ENCODE measurements around the gene ANXA8.
"Not testable (repeated sequence)": the region's sequence is repeated elsewhere in the genome, so short reads cannot be mapped to it uniquely, and the experiment has no call there.

Gene ANXA8

GRCh38 chr10:47462577-47463358 is 21.1 kb downstream of the ANXA8 start:
- DNase-seq (ENCODE audit: low spot score), result not testable (repeated sequence)

- not testable (repeated sequence) for DNase-seq (ENCODE audit: low spot score)
Observed at GRCh38 chr10:47461261-47461687, 22.6 kb downstream of the ANXA8 start.

- DNase-seq (ENCODE audit: low spot score), result peak; percentile 64
Observed at GRCh38 chr10:47458466-47459154, 25.3 kb downstream of the ANXA8 start.

- no peak for DNase-seq (ENCODE audit: low spot score)
Observed at GRCh38 chr10:47457826-47458225, 26.1 kb downstream of the ANXA8 start.

GRCh38 chr10:47457528-47457820 is 26.4 kb downstream of the ANXA8 start:
- DNase-seq (ENCODE audit: low spot score), result peak; percentile 1

- DNase-seq (ENCODE audit: low spot score), result peak; percentile 1
Observed at GRCh38 chr10:47456794-47457527, 27.0 kb downstream of the ANXA8 start.

- DNase-seq (ENCODE audit: low spot score), result peak; percentile 0
Observed at GRCh38 chr10:47456079-47456785, 27.7 kb downstream of the ANXA8 start.

GRCh38 chr10:47455350-47456078 is 28.4 kb downstream of the ANXA8 start:
- DNase-seq (ENCODE audit: low spot score), result peak; percentile 0

GRCh38 chr10:47454780-47455058 is 29.2 kb downstream of the ANXA8 start:
- DNase-seq (ENCODE audit: low spot score), result peak; percentile 1

GRCh38 chr10:47454008-47454779 is 29.7 kb downstream of the ANXA8 start:
- peak; percentile 4 for DNase-seq (ENCODE audit: low spot score)

- peak; percentile 3 for DNase-seq (ENCODE audit: low spot score)
Observed at GRCh38 chr10:47453141-47454007, 30.5 kb downstream of the ANXA8 start.

GRCh38 chr10:47452495-47453140 is 31.3 kb downstream of the ANXA8 start:
- peak; percentile 4 for DNase-seq (ENCODE audit: low spot score)

- DNase-seq (ENCODE audit: low spot score), result peak; percentile 1
Observed at GRCh38 chr10:47451998-47452494, 31.9 kb downstream of the ANXA8 start.

- no peak for DNase-seq (ENCODE audit: low spot score)
Observed at GRCh38 chr10:47451273-47451997, 32.5 kb downstream of the ANXA8 start.

GRCh38 chr10:47450442-47450841 is 33.5 kb downstream of the ANXA8 start:
- DNase-seq (ENCODE audit: low spot score), result no peak

GRCh38 chr10:47449979-47450378 is 33.9 kb downstream of the ANXA8 start:
- DNase-seq (ENCODE audit: low spot score), result no peak

GRCh38 chr10:47449102-47449978 is 34.6 kb downstream of the ANXA8 start:
- no peak for DNase-seq (ENCODE audit: low spot score)

GRCh38 chr10:47447705-47448104 is 36.2 kb downstream of the ANXA8 start:
- DNase-seq (ENCODE audit: low spot score), result no peak
